HCT116 (cell line): ENCODE data around the gene CPB1. TPM values are rescaled to one million over a fixed set of nuclear protein-coding genes. Genes with fewer than 3 reads are reported as not detected.

Experiments
- ATAC-seq: fragments of 200-7000 bp; cut with Tn5 transposase; 2 replicates; pipeline ENCODE4 v1.9.1; 2020; ENCODE audit warnings: mild to moderate bottlenecking, moderate library complexity
- BruUV-seq: library from RNA; stranded (reverse); fragments of 400-500 nt; replicated peaks from 2 replicates; lab custom pipeline; 2021; lab: Mats Ljungman, UMichigan
- CTCF ChIA-PET: fragments of 300-600 bp; sonication (Branson Sonifier 250); formaldehyde crosslinking; loops from one replicate; lab custom pipeline; 2021; ENCODE audit warnings: antibody characterized with exemption; lab: Charles Lee
- POLR2A ChIA-PET: fragments of 300-600, 350-600 bp; sonication (Branson Sonifier 250); formaldehyde crosslinking; loops from one replicate; lab custom pipeline; 2021; ENCODE audit warnings: antibody characterized with exemption; lab: Charles Lee
- RAD21 ChIA-PET, 2 experiments: fragments of 300-600 bp; sonication (Branson Sonifier 250); formaldehyde crosslinking; loops; one replicate each; lab custom pipeline; 2023; ENCODE audit warnings: low total read pairs in 2 of 2; ENCODE audit not compliant: uncharacterized antibody in 2 of 2, unreplicated experiment in 2 of 2, low non-redundant PET in 1 of 2; lab: Charles Lee
- DNase-seq: peaks from one replicate; pipeline ENCODE4 v3.0.0-alpha.2; 2010; ENCODE audit warnings: low read depth, low spot score
- H2AFZ ChIP-seq: fragments of 200-600 bp; shearing (Covaris generic), sonication (generic); 2 replicates; pipeline ENCODE4 v1.6.1; 2017; ENCODE audit warnings: low read depth, mixed run types, mixed read lengths, antibody characterized with exemption, low read length; ENCODE audit not compliant: poor library complexity, severe bottlenecking
- H3K27ac ChIP-seq: 2 replicates; pipeline ENCODE4 v1.5.1; 2012; ENCODE audit warnings: low read depth, low read length
- H3K27me3 ChIP-seq: fragments of 200-600 bp; sonication (generic); 2 replicates; pipeline ENCODE4 v1.6.1; 2016; ENCODE audit warnings: mixed run types, low read length, mixed read lengths; ENCODE audit not compliant: insufficient read depth
- H3K36me3 ChIP-seq, 2 experiments: fragments of 200-500 bp in 1 of 2; fragments of 200-600 bp in 1 of 2; sonication (Bioruptor generic) in 1 of 2; sonication (generic) in 1 of 2; 2 replicates each; pipeline versions ENCODE4 v1.5.1 to v1.6.1; 2014 to 2016; ENCODE audit warnings: low read length in 2 of 2, inconsistent platforms in 1 of 2, mixed read lengths in 1 of 2, mixed run types in 1 of 2; ENCODE audit not compliant: insufficient read depth in 2 of 2, control insufficient read depth in 1 of 2
- H3K4me1 ChIP-seq, 2 experiments: fragments of 200-600 bp in 1 of 2; sonication (generic) in 1 of 2; 2 replicates each; pipeline versions ENCODE4 v1.5.1 to v1.6.1; 2012 to 2017; ENCODE audit warnings: low read length in 2 of 2, inconsistent platforms in 1 of 2, mild to moderate bottlenecking in 1 of 2, mixed read lengths in 1 of 2, mixed run types in 1 of 2, moderate library complexity in 1 of 2; ENCODE audit not compliant: insufficient read depth in 2 of 2, control insufficient read depth in 1 of 2
- H3K4me2 ChIP-seq: fragments of 200-600 bp; sonication (generic); 2 replicates; pipeline ENCODE4 v1.6.1; 2017; ENCODE audit warnings: mixed run types, low read length, mixed read lengths
- H3K4me3 ChIP-seq, 2 experiments: fragments of 200-600 bp in 1 of 2; sonication (generic) in 1 of 2; replicated peaks in 1 of 2; 2 replicates each; pipeline ENCODE4 v1.5.1; 2011 to 2016; ENCODE audit warnings: low read length in 2 of 2, control low read depth in 1 of 2, low read depth in 1 of 2, mild to moderate bottlenecking in 1 of 2, mixed read lengths in 1 of 2, mixed run types in 1 of 2
- H3K79me2 ChIP-seq: fragments of 200-600 bp; sonication (generic); 2 replicates; pipeline ENCODE4 v1.6.1; 2017; ENCODE audit warnings: mild to moderate bottlenecking, mixed run types, low read length, moderate library complexity, mixed read lengths; ENCODE audit not compliant: insufficient read depth
- H3K9ac ChIP-seq: fragments of 200-600 bp; sonication (generic); 2 replicates; pipeline ENCODE4 v1.6.1; 2016; ENCODE audit warnings: low read length, mixed read lengths
- H3K9me2 ChIP-seq: fragments of 200-600 bp; sonication (generic), shearing (Covaris generic); 2 replicates; pipeline ENCODE4 v1.6.1; 2017; ENCODE audit warnings: mixed run types, mild to moderate bottlenecking, moderate library complexity; ENCODE audit not compliant: insufficient read depth
- H3K9me3 ChIP-seq, 2 experiments: fragments of 200-500 bp in 1 of 2; fragments of 200-600 bp in 1 of 2; sonication (Bioruptor generic) in 1 of 2; sonication (generic) in 1 of 2; 2 replicates each; pipeline ENCODE4 v1.6.1; 2014 to 2017; ENCODE audit warnings: low read length in 2 of 2, mixed read lengths in 2 of 2, inconsistent platforms in 1 of 2, low read depth in 1 of 2, mild to moderate bottlenecking in 1 of 2, mixed run types in 1 of 2, moderate library complexity in 1 of 2; ENCODE audit not compliant: control insufficient read depth in 1 of 2, insufficient read depth in 1 of 2
- H4K20me1 ChIP-seq: fragments of 200-600 bp; sonication (generic), shearing (Covaris generic); 2 replicates; pipeline ENCODE4 v1.6.1; 2017; ENCODE audit warnings: mixed run types, mild to moderate bottlenecking, moderate library complexity; ENCODE audit not compliant: insufficient read depth
- CEBPB ChIP-seq: IDR thresholded peaks from 2 replicates; pipeline ENCODE4 v1.6.1; 2012; ENCODE audit warnings: low read depth
- EGR1 ChIP-seq: IDR thresholded peaks from 2 replicates; pipeline ENCODE4 v1.6.1; 2012; ENCODE audit warnings: low read depth
- ELF1 ChIP-seq: IDR thresholded peaks from 2 replicates; pipeline ENCODE4 v1.6.1; 2012; ENCODE audit warnings: low read depth, borderline replicate concordance
- EZH2phosphoT487 ChIP-seq: fragments of 200-600 bp; IDR thresholded peaks from 2 replicates; pipeline ENCODE4 v1.6.1; 2018; ENCODE audit warnings: antibody characterized with exemption, borderline replicate concordance
- MAX ChIP-seq: IDR thresholded peaks from 2 replicates; pipeline ENCODE4 v1.6.1; 2012
- POLR2A ChIP-seq: IDR thresholded peaks from 2 replicates; pipeline ENCODE4 v1.7.0; 2011; ENCODE audit warnings: borderline replicate concordance; ENCODE audit not compliant: insufficient read depth, insufficient read length; ENCODE audit errors: extremely low read depth
- POLR2AphosphoS5 ChIP-seq: IDR thresholded peaks from 2 replicates; pipeline ENCODE4 v1.6.1; 2011; ENCODE audit warnings: mild to moderate bottlenecking, low read depth, low read length, moderate library complexity
- REST ChIP-seq: IDR thresholded peaks from 2 replicates; pipeline ENCODE4 v1.6.1; 2012; ENCODE audit warnings: low read depth
- TCF7L2 ChIP-seq: IDR thresholded peaks from 2 replicates; pipeline ENCODE4 v1.7.0; 2011; ENCODE audit warnings: borderline replicate concordance, inconsistent platforms; ENCODE audit not compliant: insufficient read depth, insufficient read length; ENCODE audit errors: extremely low read depth
- YY1 ChIP-seq: IDR thresholded peaks from 2 replicates; pipeline ENCODE4 v1.6.1; 2011; ENCODE audit warnings: low read length, low read depth, moderate library complexity, mild to moderate bottlenecking; ENCODE audit not compliant: insufficient replicate concordance; ENCODE audit errors: extremely low read depth
- ZBTB33 ChIP-seq: IDR thresholded peaks from 2 replicates; pipeline ENCODE4 v1.6.1; 2011; ENCODE audit warnings: mild to moderate bottlenecking, low read length, moderate library complexity; ENCODE audit not compliant: insufficient replicate concordance; ENCODE audit errors: extremely low read depth
- ZFX ChIP-seq: fragments of 450-650 bp; IDR thresholded peaks from 2 replicates; pipeline ENCODE4 v1.6.1; 2017
- ZNF274 ChIP-seq: fragments of 200-500 bp; sonication (Bioruptor generic); IDR thresholded peaks from 2 replicates; pipeline ENCODE4 v1.6.1; 2014; ENCODE audit warnings: mild to moderate bottlenecking, low read depth, low read length, inconsistent platforms
- intact Hi-C: fragments of 100-400 bp; cut with micrococcal nuclease; formaldehyde crosslinking; loops from 2 replicates; pipeline ENCODE4 v1.10.0; 2022
- total RNA-seq: library from RNA; stranded (reverse); gene quantifications from one replicate; pipeline ENCODE4 v1.2.1, GENCODE V29; 2021; ENCODE audit not compliant: unreplicated experiment

CPB1 gene
- total RNA-seq, 1 experiment from 2014 or later: 6.2 TPM

DNA sequence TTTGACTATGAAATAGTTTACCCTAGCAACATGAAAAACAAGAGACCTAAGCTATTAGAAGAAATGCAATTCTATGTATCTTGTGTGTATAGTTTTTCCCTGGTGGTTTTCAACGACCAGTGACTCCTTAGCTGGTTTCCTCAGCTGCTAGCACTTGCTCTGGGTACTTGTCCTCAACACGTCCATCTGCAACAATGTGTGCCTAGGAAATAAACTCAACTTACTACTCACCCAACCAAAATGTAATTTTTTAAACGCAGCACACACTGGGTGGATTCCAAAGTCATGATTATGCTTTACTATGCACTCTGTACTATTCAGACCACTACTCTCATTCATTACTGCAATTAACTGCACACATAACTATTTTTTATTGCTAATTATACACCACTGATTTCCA lies 68.5 kb downstream of the CPB1 start:
- no peak for ATAC-seq
- H2AFZ ChIP-seq: no peak overlapping the region
- no peaks in the 10 kb centered on the region for H4K20me1 ChIP-seq
- H3K4me2 ChIP-seq: no peak overlapping the region
- TF ChIP-seq ZFX (no peak), ELF1 (no peak), ZBTB33 (no peak), YY1 (no peak), TCF7L2 (no peak)
- ChIA-PET POLR2A (no interaction called here), CTCF (no interaction called here), RAD21 (no interaction called here)
- H3K4me1 ChIP-seq: no peaks in the 10 kb centered on the region
- H3K9ac ChIP-seq: no peak overlapping the region
- H3K79me2 ChIP-seq: no peaks in the 10 kb centered on the region
- DNase-seq: no peak
- intact Hi-C loops: no loop called here
- no peak overlapping the region for H3K27ac ChIP-seq
- H3K9me2 ChIP-seq: no peaks in the 10 kb centered on the region
- H3K27me3 ChIP-seq: no peaks in the 10 kb centered on the region
- no peaks in the 10 kb centered on the region for H3K9me3 ChIP-seq
- BruUV-seq: no TSS peak
- H3K4me3 ChIP-seq: no peak overlapping the region
- no peaks in the 10 kb centered on the region for H3K36me3 ChIP-seq

DNA sequence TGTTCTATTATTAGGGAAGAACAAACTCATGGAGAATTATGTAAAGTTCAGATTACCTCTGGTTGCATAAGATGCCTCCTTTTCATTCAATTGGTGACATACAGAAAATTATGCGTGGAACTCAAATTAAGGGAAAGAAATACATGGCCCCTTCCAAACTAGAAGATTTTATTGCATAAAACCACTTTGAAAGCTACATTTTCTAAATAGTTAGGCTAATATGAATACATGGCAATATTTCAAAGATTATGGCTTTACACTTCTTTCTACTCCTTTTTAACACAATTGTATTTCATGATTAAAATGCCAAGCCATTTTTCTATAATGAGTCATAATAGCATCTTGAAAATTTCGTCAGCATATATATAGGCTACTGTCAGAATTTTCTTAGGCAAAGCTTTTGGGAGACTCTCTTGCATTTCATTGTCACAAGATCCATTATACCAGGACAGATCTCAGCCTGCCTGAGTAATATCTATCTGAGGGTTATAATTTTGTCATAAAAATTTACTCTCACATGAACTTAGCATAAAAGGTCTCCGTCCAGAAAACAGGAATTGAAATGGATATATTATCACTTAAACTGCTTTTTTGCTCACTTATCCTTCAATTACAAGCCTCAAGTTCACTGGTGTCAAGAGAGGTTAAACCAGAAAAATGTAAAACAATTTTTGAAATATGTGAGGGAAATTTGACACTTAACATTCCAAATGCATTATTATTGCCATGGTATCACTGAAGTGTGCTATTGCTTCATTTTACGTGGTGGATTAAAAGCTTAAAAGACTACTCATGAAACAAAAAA lies 74.6 kb downstream of the CPB1 start:
- no peak overlapping the region for H3K27ac ChIP-seq
- H3K9me2 ChIP-seq: no peaks in the 10 kb centered on the region
- H3K9ac ChIP-seq: no peak overlapping the region
- ATAC-seq (no peak), DNase-seq (no peak)
- no peak overlapping the region for H2AFZ ChIP-seq
- H3K27me3 ChIP-seq: no peaks in the 10 kb centered on the region
- CTCF ChIA-PET: no interaction called here
- POLR2A ChIA-PET: no interaction called here
- intact Hi-C loops: no loop called here
- no peaks in the 10 kb centered on the region for H3K4me1 ChIP-seq
- no peaks in the 10 kb centered on the region for H3K9me3 ChIP-seq
- RAD21 ChIA-PET: no interaction called here
- no peak overlapping the region for H3K4me3 ChIP-seq
- no peaks in the 10 kb centered on the region for H3K79me2 ChIP-seq
- H4K20me1 ChIP-seq: no peaks in the 10 kb centered on the region
- H3K36me3 ChIP-seq: no peaks in the 10 kb centered on the region
- no peak overlapping the region for H3K4me2 ChIP-seq
- no TSS peak for BruUV-seq
- TF ChIP-seq POLR2A (no peak), CEBPB (no peak), MAX (no peak), ZNF274 (no peak), ELF1 (no peak), POLR2AphosphoS5 (no peak), YY1 (no peak), EGR1 (no peak), REST (no peak), EZH2phosphoT487 (no peak), TCF7L2 (no peak)
